Stimulated activated CD4-positive, alpha-beta T cell treated with anti-CD3 and anti-CD28 coated beads, Interleukin-12 subunit alpha, Interleukin-12 subunit beta, amount 100 ng/mL, for 24 hours (primary cell): ENCODE data around the gene MYBPC3.
"Not testable (repeated sequence)": the region's sequence is repeated elsewhere in the genome, so short reads cannot be mapped to it uniquely, and the experiment has no call there.

Experiments used
- DNase-seq, 2 experiments: peaks; one replicate each; pipeline ENCODE4 v3.0.0-alpha.2; 2020; ENCODE audit warnings: low read depth in 2 of 2

MYBPC3 gene

GRCh38 chr11:47318166-47318565, 34.3 kb downstream of the MYBPC3 start:
- no peak for DNase-seq

- DNase-seq = no peak
Measured at GRCh38 chr11:47317064-47317828, 35.3 kb downstream of the MYBPC3 start.

GRCh38 chr11:47316501-47316900, 36.0 kb downstream of the MYBPC3 start:
- not testable (repeated sequence) for DNase-seq

GRCh38 chr11:47314992-47315391, 37.5 kb downstream of the MYBPC3 start:
- DNase-seq = no peak

GRCh38 chr11:47308050-47308823, 44.3 kb downstream of the MYBPC3 start:
- DNase-seq = no peak

- no peak for DNase-seq
Measured at GRCh38 chr11:47306484-47306844, 46.0 kb downstream of the MYBPC3 start.

GRCh38 chr11:47305734-47306483, 46.6 kb downstream of the MYBPC3 start:
- no peak for DNase-seq

- no peak for DNase-seq
Measured at GRCh38 chr11:47302853-47303252, 49.6 kb downstream of the MYBPC3 start.

GRCh38 chr11:47299078-47299477, 53.4 kb downstream of the MYBPC3 start:
- no peak for DNase-seq

- no peak for DNase-seq
Measured at GRCh38 chr11:47296045-47296444, 56.5 kb downstream of the MYBPC3 start.

- no peak for DNase-seq
Measured at GRCh38 chr11:47295385-47295784, 57.1 kb downstream of the MYBPC3 start.

- no peak for DNase-seq
Measured at GRCh38 chr11:47289856-47290255, 62.6 kb downstream of the MYBPC3 start.

GRCh38 chr11:47288066-47288465, 64.4 kb downstream of the MYBPC3 start:
- DNase-seq = no peak

- no peak for DNase-seq
Measured at GRCh38 chr11:47285969-47286770, 66.3 kb downstream of the MYBPC3 start.

- no peak for DNase-seq
Measured at GRCh38 chr11:47284151-47284550, 68.4 kb downstream of the MYBPC3 start.

GRCh38 chr11:47282462-47282861, 70.0 kb downstream of the MYBPC3 start:
- DNase-seq = no peak
